PFSK-1 (cell line): ENCODE measurements around the gene SLC4A3.

Experiments
- POLR2AphosphoS5 ChIP-seq: IDR thresholded peaks from 2 replicates; pipeline ENCODE4 v1.6.1; 2012; ENCODE audit warnings: low read depth, mild to moderate bottlenecking, control low read depth, low read length, moderate library complexity
- SIN3A ChIP-seq: IDR thresholded peaks from 2 replicates; pipeline ENCODE4 v1.6.1; 2012; ENCODE audit warnings: mild to moderate bottlenecking, low read length, moderate library complexity, borderline replicate concordance; ENCODE audit not compliant: insufficient read depth
- TAF1 ChIP-seq: IDR thresholded peaks from 2 replicates; pipeline ENCODE4 v1.6.1; 2012; ENCODE audit warnings: low read length, control low read depth, borderline replicate concordance; ENCODE audit not compliant: insufficient read depth
- TF ChIP-seq, protein P1 (sequence below), 2 experiments: IDR thresholded peaks; 2 replicates each; pipeline versions ENCODE4 v1.6.1 to v1.8.0; 2011 to 2012; ENCODE audit warnings: low read depth in 2 of 2, low read length in 2 of 2, control low read depth in 1 of 2, inconsistent platforms in 1 of 2, mild to moderate bottlenecking in 1 of 2, moderate library complexity in 1 of 2; ENCODE audit not compliant: insufficient read depth in 1 of 2

DNA sequence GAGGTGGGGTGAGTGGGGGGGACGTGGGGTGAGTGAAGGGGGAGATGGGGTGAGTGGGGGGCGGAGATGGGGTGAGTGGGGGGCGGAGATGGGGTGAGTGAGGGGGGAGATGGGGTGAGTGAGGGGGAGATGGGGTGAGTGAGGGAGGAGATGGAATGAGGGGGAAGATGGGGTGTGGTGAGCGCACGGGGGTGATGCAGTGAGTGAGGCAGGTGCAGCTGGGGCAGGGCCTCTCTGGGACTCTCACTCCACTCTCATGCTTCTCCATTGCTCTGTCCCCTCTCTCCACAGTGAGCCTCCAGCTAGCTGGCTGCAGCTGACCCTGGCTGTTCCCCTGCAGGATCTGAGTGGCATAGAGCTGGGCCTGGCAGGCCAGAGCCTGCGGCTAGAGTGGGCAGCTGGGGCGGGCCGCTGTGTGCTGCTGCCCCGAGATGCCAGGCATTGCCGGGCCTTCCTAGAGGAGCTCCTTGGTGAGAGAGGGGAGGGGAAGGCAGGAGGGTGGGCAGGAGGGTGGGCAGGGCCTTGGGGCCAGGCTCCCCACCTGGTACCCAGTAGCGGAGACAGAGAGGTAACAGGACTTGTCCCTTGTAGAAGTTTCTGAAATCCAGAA lies 13.9 kb upstream of the SLC4A3 start:
- TF ChIP-seq TAF1 (no peak), POLR2AphosphoS5 (no peak), SIN3A (no peak)
- TF ChIP-seq, protein P1, sequence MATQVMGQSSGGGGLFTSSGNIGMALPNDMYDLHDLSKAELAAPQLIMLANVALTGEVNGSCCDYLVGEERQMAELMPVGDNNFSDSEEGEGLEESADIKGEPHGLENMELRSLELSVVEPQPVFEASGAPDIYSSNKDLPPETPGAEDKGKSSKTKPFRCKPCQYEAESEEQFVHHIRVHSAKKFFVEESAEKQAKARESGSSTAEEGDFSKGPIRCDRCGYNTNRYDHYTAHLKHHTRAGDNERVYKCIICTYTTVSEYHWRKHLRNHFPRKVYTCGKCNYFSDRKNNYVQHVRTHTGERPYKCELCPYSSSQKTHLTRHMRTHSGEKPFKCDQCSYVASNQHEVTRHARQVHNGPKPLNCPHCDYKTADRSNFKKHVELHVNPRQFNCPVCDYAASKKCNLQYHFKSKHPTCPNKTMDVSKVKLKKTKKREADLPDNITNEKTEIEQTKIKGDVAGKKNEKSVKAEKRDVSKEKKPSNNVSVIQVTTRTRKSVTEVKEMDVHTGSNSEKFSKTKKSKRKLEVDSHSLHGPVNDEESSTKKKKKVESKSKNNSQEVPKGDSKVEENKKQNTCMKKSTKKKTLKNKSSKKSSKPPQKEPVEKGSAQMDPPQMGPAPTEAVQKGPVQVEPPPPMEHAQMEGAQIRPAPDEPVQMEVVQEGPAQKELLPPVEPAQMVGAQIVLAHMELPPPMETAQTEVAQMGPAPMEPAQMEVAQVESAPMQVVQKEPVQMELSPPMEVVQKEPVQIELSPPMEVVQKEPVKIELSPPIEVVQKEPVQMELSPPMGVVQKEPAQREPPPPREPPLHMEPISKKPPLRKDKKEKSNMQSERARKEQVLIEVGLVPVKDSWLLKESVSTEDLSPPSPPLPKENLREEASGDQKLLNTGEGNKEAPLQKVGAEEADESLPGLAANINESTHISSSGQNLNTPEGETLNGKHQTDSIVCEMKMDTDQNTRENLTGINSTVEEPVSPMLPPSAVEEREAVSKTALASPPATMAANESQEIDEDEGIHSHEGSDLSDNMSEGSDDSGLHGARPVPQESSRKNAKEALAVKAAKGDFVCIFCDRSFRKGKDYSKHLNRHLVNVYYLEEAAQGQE (IDR thresholded peaks at IDR 0.05; ENCODE audit: insufficient read depth in 1 of 2, low read depth in 2 of 2, low read length in 2 of 2) = no peak
